H1 (cell line): Measurements from ENCODE around the gene DBP. TPM values are rescaled to one million over a fixed set of nuclear protein-coding genes. Genes with fewer than 3 reads are reported as not detected.
A peak's percentile ranks its signal among the peaks of the same experiment; 100 is the strongest.

ENCODE experiments used
- CTCF ChIA-PET: fragments of 300-600 bp; sonication (Branson Sonifier 250); formaldehyde crosslinking; loops from one replicate; lab custom pipeline; 2021; ENCODE audit not compliant: partially characterized antibody; lab: Charles Lee
- POLR2A ChIA-PET: fragments of 300-600 bp; sonication (Branson Sonifier 250); formaldehyde crosslinking; loops from one replicate; lab custom pipeline; 2021; ENCODE audit warnings: inconsistent platforms; ENCODE audit not compliant: partially characterized antibody; lab: Charles Lee
- DNase-seq, 2 experiments: peaks; one replicate each; pipeline versions ENCODE4 v3.0.0 to v3.0.0-alpha.2; 2010 to 2022; ENCODE audit warnings: low spot score in 2 of 2, low read depth in 1 of 2, mixed read lengths in 1 of 2
- FAIRE-seq: peaks from 2 replicates; lab custom pipeline; 2011; peaks lifted over from hg19 to GRCh38; lab: Jason Lieb, UNC
- H2AFZ ChIP-seq: 2 replicates; pipeline ENCODE4 v1.8.1; 2012; ENCODE audit warnings: low read length, inconsistent platforms
- H2AK5ac ChIP-seq: 2 replicates; pipeline ENCODE4 v1.6.1; 2013; ENCODE audit warnings: low read depth, low read length
- H2BK120ac ChIP-seq: replicated peaks from 2 replicates; pipeline ENCODE3; 2013; ENCODE audit warnings: low read depth, low read length, inconsistent platforms
- H2BK12ac ChIP-seq: 2 replicates; pipeline ENCODE4 v1.6.1; 2013; ENCODE audit warnings: low read depth, low read length
- H2BK15ac ChIP-seq: 2 replicates; pipeline ENCODE4 v1.6.1; 2013; ENCODE audit warnings: low read length
- H2BK20ac ChIP-seq: 2 replicates; pipeline ENCODE4 v1.6.1; 2013; ENCODE audit warnings: low read length
- H2BK5ac ChIP-seq: 2 replicates; pipeline ENCODE4 v1.6.1; 2013; ENCODE audit warnings: low read depth, low read length
- H3K14ac ChIP-seq: 2 replicates; pipeline ENCODE4 v1.6.1; 2013; ENCODE audit warnings: inconsistent platforms; ENCODE audit not compliant: insufficient read length
- H3K18ac ChIP-seq: 2 replicates; pipeline ENCODE4 v1.6.1; 2013; ENCODE audit warnings: low read length; ENCODE audit errors: extremely low read depth
- H3K23ac ChIP-seq: 2 replicates; pipeline ENCODE4 v1.6.1; 2013; ENCODE audit warnings: inconsistent platforms; ENCODE audit not compliant: insufficient read length
- H3K23me2 ChIP-seq: 2 replicates; pipeline ENCODE4 v1.6.1; 2013; ENCODE audit warnings: low read depth, low read length
- H3K27ac ChIP-seq: 2 replicates; pipeline ENCODE4 v1.6.1; 2011; ENCODE audit warnings: low read depth, low read length, inconsistent platforms
- H3K27me3 ChIP-seq, 4 experiments: replicated peaks in 1 of 4; 1 replicate in 1 of 4; 2 replicates in 3 of 4; pipeline versions ENCODE4 v1.6.1 to v1.8.1; 2011 to 2013; ENCODE audit warnings: low read length in 3 of 4, mild to moderate bottlenecking in 3 of 4, inconsistent platforms in 2 of 4, mixed read lengths in 2 of 4, moderate library complexity in 1 of 4; ENCODE audit not compliant: control insufficient read depth in 3 of 4, insufficient read depth in 3 of 4; ENCODE audit errors: extremely low read depth in 1 of 4
- H3K36me3 ChIP-seq, 4 experiments: 2 replicates each; pipeline versions ENCODE4 v1.6.1 to v1.8.1; 2011 to 2013; ENCODE audit warnings: mild to moderate bottlenecking in 4 of 4, low read length in 3 of 4, moderate library complexity in 2 of 4, control low read depth in 1 of 4, inconsistent platforms in 1 of 4; ENCODE audit not compliant: insufficient read depth in 4 of 4, control insufficient read depth in 2 of 4
- H3K4ac ChIP-seq: replicated peaks from 2 replicates; pipeline ENCODE3; 2013; ENCODE audit warnings: low read length, low read depth, mixed read lengths, inconsistent platforms; ENCODE audit not compliant: insufficient read length
- H3K4me1 ChIP-seq, 4 experiments: replicated peaks in 1 of 4; 1 replicate in 1 of 4; 2 replicates in 3 of 4; pipeline versions ENCODE4 v1.6.1 to v1.8.1; 2011 to 2013; ENCODE audit warnings: low read length in 3 of 4, inconsistent platforms in 2 of 4, mixed read lengths in 1 of 4; ENCODE audit not compliant: insufficient read depth in 4 of 4, control insufficient read depth in 3 of 4
- H3K4me2 ChIP-seq, 2 experiments: 2 replicates each; pipeline versions ENCODE4 v1.6.1 to v1.8.1; 2011 to 2013; ENCODE audit warnings: low read depth in 2 of 2, low read length in 2 of 2, control low read depth in 1 of 2, inconsistent platforms in 1 of 2, mild to moderate bottlenecking in 1 of 2; ENCODE audit not compliant: insufficient read depth in 1 of 2
- H3K4me3 ChIP-seq, 4 experiments: fragments of 200-600, 300-600 bp in 1 of 4; sonication (generic), shearing (Covaris generic), sonication (Bioruptor Twin) in 1 of 4; 2 replicates each; pipeline versions ENCODE4 v1.5.1 to v1.8.1; 2011 to 2016; ENCODE audit warnings: low read length in 4 of 4, low read depth in 3 of 4, control low read depth in 2 of 4, inconsistent platforms in 2 of 4, mild to moderate bottlenecking in 2 of 4, mixed read lengths in 1 of 4, moderate library complexity in 1 of 4; ENCODE audit not compliant: insufficient read depth in 2 of 4; ENCODE audit errors: extremely low read depth in 1 of 4
- H3K56ac ChIP-seq: replicated peaks from 2 replicates; pipeline ENCODE3; 2013; ENCODE audit warnings: low read depth, mild to moderate bottlenecking, mixed read lengths, low read length, inconsistent platforms; ENCODE audit not compliant: insufficient read length
- H3K79me1 ChIP-seq: 2 replicates; pipeline ENCODE4 v1.6.1; 2013; ENCODE audit warnings: low read depth, low read length, control low read depth
- H3K79me2 ChIP-seq, 2 experiments: 2 replicates each; pipeline versions ENCODE4 v1.6.1 to v1.8.1; 2012 to 2013; ENCODE audit warnings: low read length in 2 of 2, mild to moderate bottlenecking in 2 of 2, inconsistent platforms in 1 of 2; ENCODE audit not compliant: insufficient read depth in 2 of 2, control insufficient read depth in 1 of 2
- H3K9ac ChIP-seq, 4 experiments: replicated peaks in 1 of 4; 1 replicate in 1 of 4; 2 replicates in 3 of 4; pipeline versions ENCODE4 v1.6.1 to v1.8.1; 2011 to 2013; ENCODE audit warnings: low read depth in 3 of 4, low read length in 3 of 4, control low read depth in 2 of 4, mild to moderate bottlenecking in 2 of 4, moderate library complexity in 2 of 4, inconsistent platforms in 1 of 4; ENCODE audit errors: extremely low read depth in 1 of 4
- H3K9me3 ChIP-seq, 2 experiments: 2 replicates each; pipeline versions ENCODE4 v1.6.1 to v1.8.1; 2012 to 2013; ENCODE audit warnings: mild to moderate bottlenecking in 2 of 2, moderate library complexity in 2 of 2, control low read depth in 1 of 2, inconsistent platforms in 1 of 2, low read depth in 1 of 2, low read length in 1 of 2, mixed read lengths in 1 of 2; ENCODE audit not compliant: insufficient read depth in 2 of 2
- H4K20me1 ChIP-seq, 2 experiments: replicated peaks in 1 of 2; 2 replicates each; pipeline versions ENCODE3 to v1.8.1; 2011 to 2013; ENCODE audit warnings: inconsistent platforms in 2 of 2, low read length in 2 of 2, mild to moderate bottlenecking in 1 of 2; ENCODE audit not compliant: insufficient read depth in 2 of 2, control insufficient read depth in 1 of 2
- H4K5ac ChIP-seq: 2 replicates; pipeline ENCODE4 v1.6.1; 2013; ENCODE audit warnings: low read length, low read depth, mixed read lengths, inconsistent platforms; ENCODE audit not compliant: insufficient read length
- H4K8ac ChIP-seq: 2 replicates; pipeline ENCODE4 v1.8.0; 2013; ENCODE audit warnings: mild to moderate bottlenecking, moderate library complexity, low read length, inconsistent platforms; ENCODE audit not compliant: insufficient read depth; ENCODE audit errors: extremely low read depth
- H4K91ac ChIP-seq: replicated peaks from 2 replicates; pipeline ENCODE3; 2013; ENCODE audit warnings: low read length, mixed read lengths, inconsistent platforms; ENCODE audit not compliant: insufficient read length
- BRCA1 ChIP-seq: IDR thresholded peaks from 2 replicates; pipeline ENCODE4 v1.6.1; 2012; ENCODE audit warnings: low read depth, low read length, improper control_type of control experiment
- CEBPB ChIP-seq: IDR thresholded peaks from 2 replicates; pipeline ENCODE4 v1.6.1; 2012; ENCODE audit warnings: low read depth, low read length
- HDAC2 ChIP-seq, 2 experiments: fragments of 300-600 bp in 1 of 2; sonication (generic) in 1 of 2; IDR thresholded peaks; 2 replicates each; pipeline ENCODE4 v1.6.1; 2011 to 2012; ENCODE audit warnings: low read depth in 2 of 2, low read length in 2 of 2, mild to moderate bottlenecking in 2 of 2, moderate library complexity in 2 of 2, borderline replicate concordance in 1 of 2, inconsistent platforms in 1 of 2
- PHF8 ChIP-seq: fragments of 200-600 bp; sonication (generic); conservative IDR thresholded peaks from 2 replicates; pipeline ENCODE4 v1.7.1; 2012; ENCODE audit warnings: low read depth, mild to moderate bottlenecking, inconsistent platforms, low read length, moderate library complexity
- RBBP5 ChIP-seq: IDR thresholded peaks from 2 replicates; pipeline ENCODE4 v1.7.1; 2012; ENCODE audit warnings: low read depth, mild to moderate bottlenecking, inconsistent platforms, low read length, moderate library complexity, borderline replicate concordance
- SIN3A ChIP-seq, 2 experiments: IDR thresholded peaks in 1 of 2; conservative IDR thresholded peaks in 1 of 2; 2 replicates each; pipeline ENCODE4 v1.6.1; 2011 to 2012; ENCODE audit warnings: low read length in 2 of 2, improper control_type of control experiment in 1 of 2, low read depth in 1 of 2, mild to moderate bottlenecking in 1 of 2
- SP2 ChIP-seq: IDR thresholded peaks from 2 replicates; pipeline ENCODE4 v1.6.1; 2012; ENCODE audit warnings: mild to moderate bottlenecking, low read length, inconsistent platforms
- TAF1 ChIP-seq: IDR thresholded peaks from 2 replicates; pipeline ENCODE4 v1.6.1; 2011; ENCODE audit warnings: mild to moderate bottlenecking, low read depth, low read length
- TBP ChIP-seq: IDR thresholded peaks from 2 replicates; pipeline ENCODE4 v1.6.1; 2011; ENCODE audit warnings: low read depth, low read length, improper control_type of control experiment
- WGBS, 2 experiments: shearing (Covaris generic) in 1 of 2; methylation state at CpG; one replicate each; pipeline versions ENCODE4 v1.1.6 to v1.1.7; 2013 to 2015; ENCODE audit warnings: low lambda C conversion rate in 2 of 2, mixed read lengths in 2 of 2, inconsistent platforms in 1 of 2, low coverage in 1 of 2, missing lambda C conversion rate in 1 of 2; ENCODE audit not compliant: insufficient replicate concordance in 2 of 2, insufficient coverage in 1 of 2, insufficient read length in 1 of 2; ENCODE audit errors: extremely low coverage in 1 of 2, missing lambda C conversion rate in 1 of 2; 5-methylcytosine and 5-hydroxymethylcytosine counted together
- long read RNA-seq, 2 experiments: library from RNA in 1 of 2; library from capped mRNA in 1 of 2; stranded (forward); transcript quantifications; one replicate each; pipeline ENCODE4 v2.0.0, GENCODE V29; 2021; ENCODE audit warnings: inconsistent platforms in 1 of 2
- polyA minus RNA-seq, 3 experiments: library from RNA; depleted of rRNA, polyadenylated mRNA; stranded (reverse); fragments of >200 nt; gene quantifications; 1 replicate in 2 of 3; 2 replicates in 1 of 3; pipeline ENCODE4 v1.2.3, GENCODE V29; 2011
- polyA plus RNA-seq, 7 experiments: library from polyadenylated mRNA; depleted of rRNA in 3 of 7; stranded (reverse) in 5 of 7; unstranded in 2 of 7; fragments of >200 nt in 5 of 7; fragments of 200-250 nt in 2 of 7; gene quantifications; 1 replicate in 5 of 7; 2 replicates in 1 of 7; 4 replicates in 1 of 7; pipeline versions ENCODE4 v1.2.1 to v1.2.3, GENCODE V29; 2011 to 2013; ENCODE audit warnings: missing spikeins in 2 of 7, mixed read lengths in 2 of 7
- total RNA-seq: library from RNA; stranded (reverse); fragmentation: NEBNext Ultra II Directional; extraction: Animal tissue kit (Norgen Biotek cat#: 25700); gene quantifications from 2 replicates; pipeline ENCODE4 v1.2.1, GENCODE V29; 2021

Gene DBP
- total RNA-seq (8.3 and 9.9 TPM in 2 replicates), polyA plus RNA-seq (2011; rRNA removed) (7.5 and 8.2 TPM in 2 replicates), polyA minus RNA-seq (2011; rRNA and poly(A)+ RNA removed) (3.9 and 5.5 TPM in 2 replicates)
- 4.7 TPM for polyA plus RNA-seq (2011; cell fraction: cytosol; rRNA removed)
- polyA plus RNA-seq (2011; cell fraction: nucleus; rRNA removed) = 7.8 TPM
- polyA plus RNA-seq (2012, experiment 1 of 2) = 6.7 to 12.3 TPM (median 10.9 TPM) in 4 replicates
- polyA plus RNA-seq (2012, experiment 2 of 2) = 12.0 TPM
- polyA plus RNA-seq (2013, experiment 1 of 2) = 4.4 TPM
- 5.6 TPM for polyA plus RNA-seq (2013, experiment 2 of 2)
- 9.2 TPM for polyA minus RNA-seq (2011; cell fraction: cytosol; rRNA and poly(A)+ RNA removed)
- 9.2 TPM for polyA minus RNA-seq (2011; cell fraction: nucleus; rRNA and poly(A)+ RNA removed)
- long read RNA-seq, experiment 1, full-length matches to known transcripts = 6 of 13 reads
- long read RNA-seq, experiment 1, partial matches to known transcripts = 4 of 13 reads
- long read RNA-seq, experiment 1, other reads (novel, unspliced or antisense) = 3 of 13 reads
- long read RNA-seq, experiment 2 = 0 reads

DNA sequence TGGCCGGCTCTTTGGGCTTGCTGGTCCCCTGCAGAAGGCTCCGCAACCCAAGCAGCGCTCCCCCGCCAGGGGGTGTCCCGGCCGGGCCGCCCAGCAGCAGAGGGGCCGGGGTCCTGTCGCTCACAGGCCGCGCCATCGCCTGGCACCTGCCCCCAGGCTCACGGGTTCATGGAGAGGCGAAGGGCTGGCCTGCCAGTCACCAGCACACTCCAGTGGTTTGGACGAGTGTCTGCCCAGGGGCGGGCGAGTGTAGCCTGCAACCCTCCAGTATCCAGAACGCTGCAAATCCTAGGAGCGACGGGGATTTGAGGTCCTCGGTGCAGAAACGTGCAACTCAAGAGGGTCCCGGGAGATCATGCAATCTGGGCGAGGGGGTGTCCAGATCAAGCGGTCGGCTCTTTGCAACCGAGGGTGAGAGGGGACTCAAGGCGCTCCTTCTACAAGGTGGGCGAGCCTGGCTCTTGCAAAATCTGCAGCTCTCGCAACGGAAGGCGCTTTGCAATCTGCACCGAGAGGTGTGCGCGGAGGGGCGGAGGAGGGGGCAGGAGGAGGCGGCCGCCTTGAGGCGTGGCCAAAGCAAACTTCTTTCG, at the start of gene DBP:
Gene DBP, minus strand, starts transcription at position 521 of the 590 bp plus-strand sequence. Its CDS starts 385 bp downstream, at position 136.
- H4K5ac ChIP-seq = peak within 1 kb of the TSS; percentile 24
- peak within 1 kb of the TSS in 3 of 4 experiments; percentile 64 to 72 (median 66); a peak in 6 of 7 replicates for H3K9ac ChIP-seq
- no peak within 1 kb of the TSS for H3K23ac ChIP-seq
- peaks cover 9 to 28% (median 19%) of the 10 kb centered on the region in 4 experiments for H3K4me1 ChIP-seq
- CTCF ChIA-PET = interaction anchor here (1.1 kb wide), 1 partner anchor 130 kb away, joined by 5 read pairs; no protein-coding TSS in a partner anchor
- H3K23me2 ChIP-seq = peaks cover 25% of the 10 kb centered on the region
- no peaks in the 10 kb centered on the region for H3K79me2 ChIP-seq
- no peak within 1 kb of the TSS for H3K14ac ChIP-seq
- POLR2A ChIA-PET = interaction anchor here (1.0 to 30.9 kb wide), 3 partner anchors 9 to 237 kb away, joined by 3 to 788 read pairs (median 4); partner anchors contain the start of genes FAM83E, RPL18, SPACA4 and SPHK2
- H2BK12ac ChIP-seq = no peak within 1 kb of the TSS; the same call in 1 of the 2 replicates
- no peak within 1 kb of the TSS; the same call in 1 of the 2 replicates for H4K8ac ChIP-seq
- H3K4me3 ChIP-seq = peak within 1 kb of the TSS; percentile 58 to 74 (median 68)
- H3K27me3 ChIP-seq = peaks cover 0 to 2% (median 0%) of the 10 kb centered on the region in 4 experiments; a peak in 2 of 7 replicates
- H2BK120ac ChIP-seq = no peak within 1 kb of the TSS
- peak within 1 kb of the TSS; percentile 18 for H4K91ac ChIP-seq
- no peak within 1 kb of the TSS for H2BK15ac ChIP-seq
- H3K4me2 ChIP-seq = peak within 1 kb of the TSS; percentile 94 to 95
- no peaks in the 10 kb centered on the region for H3K36me3 ChIP-seq
- no peaks in the 10 kb centered on the region for H4K20me1 ChIP-seq
- H3K27ac ChIP-seq = peak within 1 kb of the TSS; percentile 89
- H3K18ac ChIP-seq = peak within 1 kb of the TSS; percentile 93
- H3K56ac ChIP-seq = peak within 1 kb of the TSS; percentile 18
- no peak within 1 kb of the TSS for H2AFZ ChIP-seq
- peak within 1 kb of the TSS; percentile 95 for H2BK5ac ChIP-seq
- FAIRE-seq (no peak), DNase-seq (peak in 1 of 2 experiments; percentile 74)
- H2AK5ac ChIP-seq = no peak within 1 kb of the TSS
- H3K79me1 ChIP-seq = no peaks in the 10 kb centered on the region
- H3K9me3 ChIP-seq = no peaks in the 10 kb centered on the region
- no peak within 1 kb of the TSS for H2BK20ac ChIP-seq
- H3K4ac ChIP-seq = no peak within 1 kb of the TSS
- WGBS, 2 experiments = 2% methylated on average over 37 of the region's 40 CpGs; no CpG with 5 or more reads in 1 of the 2 experiments
- no peak for TF ChIP-seq SP2
- TF ChIP-seq TAF1 = 0 out of 2 replicates have a peak, but pooled peaks have one; percentile 18
- no peak for TF ChIP-seq RBBP5
- TF ChIP-seq HDAC2 (IDR thresholded peaks at IDR 0.05; ENCODE audit: borderline replicate concordance in 1 of 2, low read depth in 2 of 2, low read length in 2 of 2) = no peak
- TF ChIP-seq SIN3A (conservative IDR thresholded peaks at IDR 0.05 in 1 of 2, IDR thresholded peaks at IDR 0.05 in 1 of 2; ENCODE audit: low read depth in 1 of 2, low read length in 2 of 2) = 0 out of 4 replicates have a peak, but pooled peaks of 1 of the 2 experiments have one; percentile 12
- TF ChIP-seq CEBPB = peak; percentile 62
- TF ChIP-seq TBP = no peak
- no peak for TF ChIP-seq BRCA1
- TF ChIP-seq PHF8 = peak; percentile 28; the same call in 1 of the 2 replicates
